ENCODE measurements around the gene GATA1.

GATA1 gene

GRCh38 chrX:48786341-48786800 lies at the start of gene GATA1:
GATA1 (plus strand) TSS chrX:48786590; CDS start chrX:48791110, 4,520 bp downstream.
- no peak for TF ChIP-seq GATA3 (IDR thresholded peaks at IDR 0.05; ENCODE audit: low read depth, low read length)
- TF ChIP-seq GATA2 (IDR thresholded peaks at IDR 0.05; ENCODE audit: low read depth, low read length), result no peak

- TF ChIP-seq GATA2 (IDR thresholded peaks at IDR 0.05; ENCODE audit: low read depth, low read length), result no peak
- no peak for TF ChIP-seq GATA3 (IDR thresholded peaks at IDR 0.05; ENCODE audit: low read depth, low read length)
Observed at GRCh38 chrX:48736878-48737212, 49.5 kb upstream of the GATA1 start.

- no peak for TF ChIP-seq GATA3 (IDR thresholded peaks at IDR 0.05; ENCODE audit: low read depth, low read length)
- TF ChIP-seq GATA2 (IDR thresholded peaks at IDR 0.05; ENCODE audit: low read depth, low read length), result no peak
Observed at GRCh38 chrX:48737213-48737938, 49.0 kb upstream of the GATA1 start.

GRCh38 chrX:48737940-48738339 lies 48.5 kb upstream of the GATA1 start:
- no peak for TF ChIP-seq GATA3 (IDR thresholded peaks at IDR 0.05; ENCODE audit: low read depth, low read length)
- no peak for TF ChIP-seq GATA2 (IDR thresholded peaks at IDR 0.05; ENCODE audit: low read depth, low read length)

- TF ChIP-seq GATA3 (IDR thresholded peaks at IDR 0.05; ENCODE audit: low read depth, low read length), result no peak
- no peak for TF ChIP-seq GATA2 (IDR thresholded peaks at IDR 0.05; ENCODE audit: low read depth, low read length)
Observed at GRCh38 chrX:48741834-48742233, 44.6 kb upstream of the GATA1 start.

GRCh38 chrX:48745222-48745621 lies 41.2 kb upstream of the GATA1 start:
- TF ChIP-seq GATA2 (IDR thresholded peaks at IDR 0.05; ENCODE audit: low read depth, low read length), result no peak
- TF ChIP-seq GATA3 (IDR thresholded peaks at IDR 0.05; ENCODE audit: low read depth, low read length), result no peak

GRCh38 chrX:48747415-48748016 lies 38.9 kb upstream of the GATA1 start:
- no peak for TF ChIP-seq GATA2 (IDR thresholded peaks at IDR 0.05; ENCODE audit: low read depth, low read length)
- TF ChIP-seq GATA3 (IDR thresholded peaks at IDR 0.05; ENCODE audit: low read depth, low read length), result no peak

GRCh38 chrX:48749182-48749581 lies 37.2 kb upstream of the GATA1 start:
- TF ChIP-seq GATA3 (IDR thresholded peaks at IDR 0.05; ENCODE audit: low read depth, low read length) (no peak), GATA2 (IDR thresholded peaks at IDR 0.05; ENCODE audit: low read depth, low read length) (no peak)

- TF ChIP-seq GATA3 (IDR thresholded peaks at IDR 0.05; ENCODE audit: low read depth, low read length) (no peak), GATA2 (IDR thresholded peaks at IDR 0.05; ENCODE audit: low read depth, low read length) (no peak)
Observed at GRCh38 chrX:48751343-48751742, 35.0 kb upstream of the GATA1 start.

- TF ChIP-seq GATA3 (IDR thresholded peaks at IDR 0.05; ENCODE audit: low read depth, low read length), result no peak
- no peak for TF ChIP-seq GATA2 (IDR thresholded peaks at IDR 0.05; ENCODE audit: low read depth, low read length)
Observed at GRCh38 chrX:48752498-48752897, 33.9 kb upstream of the GATA1 start.

GRCh38 chrX:48753708-48754228 lies 32.6 kb upstream of the GATA1 start:
- TF ChIP-seq GATA2 (IDR thresholded peaks at IDR 0.05; ENCODE audit: low read depth, low read length), result no peak
- TF ChIP-seq GATA3 (IDR thresholded peaks at IDR 0.05; ENCODE audit: low read depth, low read length), result no peak

GRCh38 chrX:48754238-48754637 lies 32.2 kb upstream of the GATA1 start:
- no peak for TF ChIP-seq GATA2 (IDR thresholded peaks at IDR 0.05; ENCODE audit: low read depth, low read length)

- TF ChIP-seq GATA3 (IDR thresholded peaks at IDR 0.05; ENCODE audit: low read depth, low read length) (no peak), GATA2 (IDR thresholded peaks at IDR 0.05; ENCODE audit: low read depth, low read length) (no peak)
Observed at GRCh38 chrX:48761674-48762471, 24.5 kb upstream of the GATA1 start, which contains the start of gene GLOD5. GLOD5 (plus strand) TSS chrX:48761747; CDS start chrX:48761791, 44 bp downstream.

GRCh38 chrX:48769230-48769629 lies 17.2 kb upstream of the GATA1 start:
- TF ChIP-seq GATA2 (IDR thresholded peaks at IDR 0.05; ENCODE audit: low read depth, low read length), result no peak
- TF ChIP-seq GATA3 (IDR thresholded peaks at IDR 0.05; ENCODE audit: low read depth, low read length), result no peak

All from SH-SY5Y (cell line).